HG03066 (cell line): ENCODE measurements around the gene USP27X.

Experiments used
- ATAC-seq: cut with Tn5 transposase; IDR thresholded peaks from one replicate; pipeline ENCODE4 v1.9.1; 2021; ENCODE audit warnings: low read depth; ENCODE audit not compliant: unreplicated experiment

The USP27X gene

GRCh38 chrX:49878834-49879655, at the start of gene USP27X:
Gene USP27X (plus strand): TSS chrX:49879484. CDS start chrX:49880308, 824 bp downstream.
- peak; percentile 76 for ATAC-seq

GRCh38 chrX:49838374-49838773, 40.9 kb upstream of the USP27X start:
- ATAC-seq, result peak; percentile 51

GRCh38 chrX:49840679-49841078, 38.6 kb upstream of the USP27X start:
- no peak for ATAC-seq

- ATAC-seq, result no peak
Measured at GRCh38 chrX:49842621-49843020, 36.7 kb upstream of the USP27X start.

- ATAC-seq, result no peak
Measured at GRCh38 chrX:49844611-49845010, 34.7 kb upstream of the USP27X start.

- ATAC-seq, result no peak
Measured at GRCh38 chrX:49845701-49846403, 33.4 kb upstream of the USP27X start.

GRCh38 chrX:49846522-49846921, 32.8 kb upstream of the USP27X start:
- no peak for ATAC-seq

GRCh38 chrX:49848275-49848674, 31.0 kb upstream of the USP27X start:
- no peak for ATAC-seq

- ATAC-seq, result no peak
Measured at GRCh38 chrX:49850028-49850427, 29.3 kb upstream of the USP27X start.

GRCh38 chrX:49853661-49854060, 25.6 kb upstream of the USP27X start:
- no peak for ATAC-seq

- no peak for ATAC-seq
Measured at GRCh38 chrX:49856819-49857218, 22.5 kb upstream of the USP27X start.

- no peak for ATAC-seq
Measured at GRCh38 chrX:49858341-49858740, 20.9 kb upstream of the USP27X start.

GRCh38 chrX:49859491-49859890, 19.8 kb upstream of the USP27X start:
- ATAC-seq, result no peak

GRCh38 chrX:49860867-49861535, 18.3 kb upstream of the USP27X start:
- no peak for ATAC-seq

- no peak for ATAC-seq
Measured at GRCh38 chrX:49862093-49862492, 17.2 kb upstream of the USP27X start.

- no peak for ATAC-seq
Measured at GRCh38 chrX:49868739-49869138, 10.5 kb upstream of the USP27X start.

GRCh38 chrX:49876750-49877149, 2.5 kb upstream of the USP27X start:
- no peak for ATAC-seq

- no peak for ATAC-seq
Measured at GRCh38 chrX:49877397-49878101, 1.7 kb upstream of the USP27X start.

- ATAC-seq, result no peak
Measured at GRCh38 chrX:49878128-49878833, 1.0 kb upstream of the USP27X start.

GRCh38 chrX:49879656-49880277, 483 bp downstream of the USP27X start:
- peak; percentile 26 for ATAC-seq
